Muscle layer of duodenum (tissue), 2 donors: ENCODE data around the gene TRAF3.
"Not testable (repeated sequence)": the region's sequence is repeated elsewhere in the genome, so short reads cannot be mapped to it uniquely, and the experiment has no call there.

Experiments
- H3K27ac ChIP-seq: one replicate; pipeline ENCODE4 v1.7.0; 2013; ENCODE audit warnings: mild to moderate bottlenecking, low read length
- H3K27me3 ChIP-seq: one replicate; pipeline ENCODE4 v1.7.0; 2013; ENCODE audit warnings: low read depth, mild to moderate bottlenecking, control low read depth, low read length
- H3K36me3 ChIP-seq, 2 donors: one replicate each; pipeline ENCODE4 v1.7.0; 2013; ENCODE audit warnings: low read length in 2 of 2, control low read depth in 1 of 2, mild to moderate bottlenecking in 1 of 2; ENCODE audit not compliant: insufficient read depth in 2 of 2, control insufficient read depth in 1 of 2
- H3K4me1 ChIP-seq, 2 donors: one replicate each; pipeline ENCODE4 v1.7.0; 2013; ENCODE audit warnings: low read length in 2 of 2, mild to moderate bottlenecking in 2 of 2, control low read depth in 1 of 2, moderate library complexity in 1 of 2; ENCODE audit not compliant: insufficient read depth in 2 of 2, control insufficient read depth in 1 of 2
- H3K4me3 ChIP-seq, 2 donors: one replicate each; pipeline ENCODE4 v1.7.0; 2013; ENCODE audit warnings: low read length in 2 of 2, low read depth in 1 of 2, mild to moderate bottlenecking in 1 of 2
- H3K9me3 ChIP-seq, 2 donors: one replicate each; pipeline ENCODE4 v1.7.0; 2013; ENCODE audit warnings: low read length in 2 of 2, control low read depth in 1 of 2, mild to moderate bottlenecking in 1 of 2; ENCODE audit not compliant: control insufficient read depth in 1 of 2
- donor health status: healthy.

TRAF3 gene

GRCh38 chr14:102873546-102874061 is 96.4 kb downstream of the TRAF3 start:
- Histone ChIP-seq H3K4me1 (no peaks in the 10 kb centered on the region), H3K27ac (no peak overlapping the region), H3K9me3 (no peaks in the 10 kb centered on the region), H3K36me3 (peaks cover 18 to 56% of the 10 kb centered on the region in 2 donors), H3K27me3 (no peaks in the 10 kb centered on the region), H3K4me3 (no peak overlapping the region)

GRCh38 chr14:102875652-102876051 is 98.4 kb downstream of the TRAF3 start:
- H3K27me3 ChIP-seq: no peaks in the 10 kb centered on the region
- no peak overlapping the region for H3K27ac ChIP-seq
- peaks cover 18 to 50% of the 10 kb centered on the region in 2 donors for H3K36me3 ChIP-seq
- H3K9me3 ChIP-seq: no peaks in the 10 kb centered on the region
- H3K4me3 ChIP-seq: no peak overlapping the region
- no peaks in the 10 kb centered on the region for H3K4me1 ChIP-seq

GRCh38 chr14:102877511-102877910 is 100.3 kb downstream of the TRAF3 start:
- H3K4me3 ChIP-seq, H3K27ac ChIP-seq, H3K27me3 ChIP-seq, H3K4me1 ChIP-seq, H3K9me3 ChIP-seq: not testable (repeated sequence)
- peaks cover 18 to 32% of the 10 kb centered on the region in 2 donors for H3K36me3 ChIP-seq

GRCh38 chr14:102878174-102878969 is 101.1 kb downstream of the TRAF3 start:
- H3K27ac ChIP-seq: no peak overlapping the region
- peaks cover 24 to 25% of the 10 kb centered on the region in 2 donors for H3K36me3 ChIP-seq

GRCh38 chr14:102878970-102879460 is 101.8 kb downstream of the TRAF3 start:
- Histone ChIP-seq H3K4me1 (no peaks in the 10 kb centered on the region), H3K9me3 (no peaks in the 10 kb centered on the region), H3K27ac (no peak overlapping the region), H3K36me3 (peaks cover 24 to 25% of the 10 kb centered on the region in 2 donors), H3K4me3 (no peak overlapping the region), H3K27me3 (no peaks in the 10 kb centered on the region)

More at GRCh38 chr14:102878174-102878969, 101.1 kb downstream of the TRAF3 start:
- Histone ChIP-seq H3K9me3 (no peaks in the 10 kb centered on the region), H3K4me1 (no peaks in the 10 kb centered on the region), H3K27me3 (no peaks in the 10 kb centered on the region), H3K4me3 (no peak overlapping the region)

- Histone ChIP-seq H3K4me1 (no peaks in the 10 kb centered on the region), H3K9me3 (no peaks in the 10 kb centered on the region), H3K4me3 (no peak overlapping the region), H3K36me3 (peaks cover 14 to 22% of the 10 kb centered on the region in 2 donors), H3K27me3 (no peaks in the 10 kb centered on the region), H3K27ac (no peak overlapping the region)
Observed at GRCh38 chr14:102882226-102882906, 105.1 kb downstream of the TRAF3 start.

GRCh38 chr14:102883089-102883541 is 105.9 kb downstream of the TRAF3 start:
- H3K36me3 ChIP-seq: peaks cover 7 to 16% of the 10 kb centered on the region in 2 donors
- no peaks in the 10 kb centered on the region for H3K4me1 ChIP-seq
- H3K27ac ChIP-seq: no peak overlapping the region
- no peak overlapping the region for H3K4me3 ChIP-seq
- H3K9me3 ChIP-seq: no peaks in the 10 kb centered on the region
- no peaks in the 10 kb centered on the region for H3K27me3 ChIP-seq

GRCh38 chr14:102883554-102883953 is 106.3 kb downstream of the TRAF3 start:
- Histone ChIP-seq H3K27ac (no peak overlapping the region), H3K36me3 (peaks cover 6 to 16% of the 10 kb centered on the region in 2 donors)

GRCh38 chr14:102885737-102886447 is 108.6 kb downstream of the TRAF3 start:
- Histone ChIP-seq H3K27ac (no peak overlapping the region), H3K36me3 (peaks cover 15 to 25% of the 10 kb centered on the region in 2 donors), H3K27me3 (no peaks in the 10 kb centered on the region), H3K4me1 (no peaks in the 10 kb centered on the region), H3K4me3 (no peak overlapping the region), H3K9me3 (no peaks in the 10 kb centered on the region)

More at GRCh38 chr14:102883554-102883953, 106.3 kb downstream of the TRAF3 start:
- Histone ChIP-seq H3K27me3 (no peaks in the 10 kb centered on the region), H3K4me1 (no peaks in the 10 kb centered on the region), H3K4me3 (no peak overlapping the region), H3K9me3 (no peaks in the 10 kb centered on the region)

- Histone ChIP-seq H3K36me3 (peaks cover 9 to 25% of the 10 kb centered on the region in 2 donors), H3K27ac (no peak overlapping the region)
Observed at GRCh38 chr14:102888748-102889147, 111.5 kb downstream of the TRAF3 start.

GRCh38 chr14:102889615-102890014 is 112.4 kb downstream of the TRAF3 start:
- Histone ChIP-seq H3K27ac (no peak overlapping the region), H3K4me1 (peaks cover 0 to 18% of the 10 kb centered on the region in 2 donors), H3K9me3 (no peaks in the 10 kb centered on the region), H3K36me3 (peaks cover 9 to 25% of the 10 kb centered on the region in 2 donors), H3K4me3 (no peak overlapping the region), H3K27me3 (no peaks in the 10 kb centered on the region)

More at GRCh38 chr14:102888748-102889147, 111.5 kb downstream of the TRAF3 start:
- no peaks in the 10 kb centered on the region for H3K9me3 ChIP-seq
- H3K27me3 ChIP-seq: no peaks in the 10 kb centered on the region
- H3K4me3 ChIP-seq: no peak overlapping the region
- peaks cover 0 to 12% of the 10 kb centered on the region in 2 donors for H3K4me1 ChIP-seq
